Upper lobe of left lung (tissue), 4 donors: ENCODE measurements around the gene ITPA.

ENCODE experiments used
- CTCF ChIP-seq, 6 experiments: fragments of 450-650 bp in 4 of 6; fragments of 200-600 bp in 2 of 6; sonication (generic) in 2 of 6; IDR thresholded peaks; one replicate each; pipeline ENCODE4 v1.5.1; 2016 to 2019; ENCODE audit warnings: antibody characterized with exemption in 6 of 6
- EP300 ChIP-seq, 4 donors: sonication (generic); formaldehyde crosslinking; IDR thresholded peaks; one replicate each; pipeline ENCODE4 v1.5.1; 2017; ENCODE audit warnings: antibody characterized with exemption in 4 of 4, control low read depth in 2 of 4
- POLR2A ChIP-seq, 4 donors: fragments of 450-650 bp; IDR thresholded peaks; one replicate each; pipeline ENCODE4 v1.5.1; 2016 to 2017; ENCODE audit warnings: antibody characterized with exemption in 4 of 4, mild to moderate bottlenecking in 2 of 4

GRCh38 chr20:3203315-3204123 is 5.8 kb upstream of the ITPA start:
- TF ChIP-seq CTCF (IDR thresholded peaks at IDR 0.05) (no peak), EP300 (IDR thresholded peaks at IDR 0.05) (no peak), POLR2A (IDR thresholded peaks at IDR 0.05) (no peak)
